Measurements from ENCODE around the gene CCNJL. TPM values are rescaled to one million over a fixed set of nuclear protein-coding genes. Genes with fewer than 3 reads are reported as not detected.

The CCNJL gene
- total and polyA plus RNA-seq, 2 experiments from 2014 or later: 28.4 to 29.2 TPM

- Histone ChIP-seq H3K4me3 (no peak overlapping the region), H3K4me2 (no peak overlapping the region), H3K4me1 (ENCODE audit: insufficient read depth) (0 out of 2 replicates have a peak, but pooled peaks cover 5% of the 10 kb centered on the region), H2AFZ (no peak overlapping the region), H3K9me2 (ENCODE audit: insufficient read depth) (no peaks in the 10 kb centered on the region), H3K79me2 (replicated peaks; ENCODE audit: insufficient read depth) (no peaks in the 10 kb centered on the region), H3F3A (replicated peaks; ENCODE audit: low read depth) (peaks cover 3% of the 10 kb centered on the region; the same call in 1 of the 2 replicates), H3K27me3 (ENCODE audit: insufficient read depth) (no peaks in the 10 kb centered on the region), H4K20me1 (replicated peaks; ENCODE audit: insufficient read depth) (peaks cover 5% of the 10 kb centered on the region), H3K27ac (ENCODE audit: low read depth) (no peak overlapping the region), H3K36me3 (ENCODE audit: insufficient read depth) (peaks cover 21% of the 10 kb centered on the region)
- TF ChIP-seq STAT1 (IDR thresholded peaks at IDR 0.05; ENCODE audit: unreplicated experiment) (no peak), ETS1 (IDR thresholded peaks at IDR 0.05) (no peak), NANOG (IDR thresholded peaks at IDR 0.05; ENCODE audit: borderline replicate concordance) (no peak), ZNF331 (CRISPR knock-in tag; IDR thresholded peaks at IDR 0.05; ENCODE audit: low read depth) (no peak)
- TF ChIP-seq, protein P1, sequence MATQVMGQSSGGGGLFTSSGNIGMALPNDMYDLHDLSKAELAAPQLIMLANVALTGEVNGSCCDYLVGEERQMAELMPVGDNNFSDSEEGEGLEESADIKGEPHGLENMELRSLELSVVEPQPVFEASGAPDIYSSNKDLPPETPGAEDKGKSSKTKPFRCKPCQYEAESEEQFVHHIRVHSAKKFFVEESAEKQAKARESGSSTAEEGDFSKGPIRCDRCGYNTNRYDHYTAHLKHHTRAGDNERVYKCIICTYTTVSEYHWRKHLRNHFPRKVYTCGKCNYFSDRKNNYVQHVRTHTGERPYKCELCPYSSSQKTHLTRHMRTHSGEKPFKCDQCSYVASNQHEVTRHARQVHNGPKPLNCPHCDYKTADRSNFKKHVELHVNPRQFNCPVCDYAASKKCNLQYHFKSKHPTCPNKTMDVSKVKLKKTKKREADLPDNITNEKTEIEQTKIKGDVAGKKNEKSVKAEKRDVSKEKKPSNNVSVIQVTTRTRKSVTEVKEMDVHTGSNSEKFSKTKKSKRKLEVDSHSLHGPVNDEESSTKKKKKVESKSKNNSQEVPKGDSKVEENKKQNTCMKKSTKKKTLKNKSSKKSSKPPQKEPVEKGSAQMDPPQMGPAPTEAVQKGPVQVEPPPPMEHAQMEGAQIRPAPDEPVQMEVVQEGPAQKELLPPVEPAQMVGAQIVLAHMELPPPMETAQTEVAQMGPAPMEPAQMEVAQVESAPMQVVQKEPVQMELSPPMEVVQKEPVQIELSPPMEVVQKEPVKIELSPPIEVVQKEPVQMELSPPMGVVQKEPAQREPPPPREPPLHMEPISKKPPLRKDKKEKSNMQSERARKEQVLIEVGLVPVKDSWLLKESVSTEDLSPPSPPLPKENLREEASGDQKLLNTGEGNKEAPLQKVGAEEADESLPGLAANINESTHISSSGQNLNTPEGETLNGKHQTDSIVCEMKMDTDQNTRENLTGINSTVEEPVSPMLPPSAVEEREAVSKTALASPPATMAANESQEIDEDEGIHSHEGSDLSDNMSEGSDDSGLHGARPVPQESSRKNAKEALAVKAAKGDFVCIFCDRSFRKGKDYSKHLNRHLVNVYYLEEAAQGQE (IDR thresholded peaks at IDR 0.05; ENCODE audit: unreplicated experiment): no peak
- no peak overlapping the region for H3K27ac Mint-ChIP-seq
- peaks cover 7% of the 10 kb centered on the region for H3K27me3 Mint-ChIP-seq (ENCODE audit: insufficient read depth, low read depth, poor library complexity)
- DNase-seq (ENCODE audit: low spot score) (no peak), ATAC-seq (no peak)
- no peak overlapping the region for H3K4me3 Mint-ChIP-seq
- H3K9me3 Mint-ChIP-seq: no peaks in the 10 kb centered on the region
- H3K4me1 Mint-ChIP-seq: peaks cover 12% of the 10 kb centered on the region
- peaks cover 80% of the 10 kb centered on the region for H3K36me3 Mint-ChIP-seq (ENCODE audit: low read depth)
These were observed 57.7 kb downstream of the CCNJL start for GRCh38 chr5:160254706-160255105.

DNA sequence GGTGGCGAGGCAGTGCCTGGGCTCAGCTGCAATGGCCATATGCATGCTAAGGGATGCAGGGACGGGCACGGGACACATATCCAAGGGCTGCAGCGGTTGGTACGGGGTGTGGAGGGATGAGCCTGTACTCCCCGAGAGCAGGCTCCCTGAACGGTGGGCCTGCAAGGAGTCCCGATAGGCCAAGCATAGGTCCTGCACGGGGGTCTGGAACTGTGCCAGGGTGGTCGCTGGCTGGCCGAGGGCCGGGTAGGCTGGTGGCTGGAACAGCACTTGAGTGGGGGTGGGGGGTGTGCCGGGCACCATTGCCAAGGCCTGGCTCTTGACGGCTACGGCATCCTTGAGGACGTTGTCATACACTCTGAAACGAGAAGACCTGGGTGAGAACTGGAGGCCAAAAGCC, 58.9 kb downstream of the CCNJL start:
- Mint-ChIP-seq H3K36me3 (ENCODE audit: low read depth) (peaks cover 69% of the 10 kb centered on the region), H3K27ac (no peak overlapping the region), H3K9me3 (no peaks in the 10 kb centered on the region), H3K4me3 (no peak overlapping the region), H3K27me3 (ENCODE audit: insufficient read depth, low read depth, poor library complexity) (peaks cover 5% of the 10 kb centered on the region), H3K4me1 (peaks cover 12% of the 10 kb centered on the region)
- Histone ChIP-seq H3K79me2 (replicated peaks; ENCODE audit: insufficient read depth) (no peaks in the 10 kb centered on the region), H2AFZ (no peak overlapping the region), H3K4me1 (ENCODE audit: insufficient read depth) (0 out of 2 replicates have a peak, but pooled peaks cover 5% of the 10 kb centered on the region), H3K4me2 (no peak overlapping the region), H3F3A (replicated peaks; ENCODE audit: low read depth) (peaks cover 9% of the 10 kb centered on the region; the same call in 1 of the 2 replicates), H3K9me2 (ENCODE audit: insufficient read depth) (no peaks in the 10 kb centered on the region), H3K4me3 (no peak overlapping the region), H3K27me3 (ENCODE audit: insufficient read depth) (no peaks in the 10 kb centered on the region), H3K27ac (ENCODE audit: low read depth) (no peak overlapping the region), H4K20me1 (replicated peaks; ENCODE audit: insufficient read depth) (peaks cover 5% of the 10 kb centered on the region), H3K36me3 (ENCODE audit: insufficient read depth) (peaks cover 17% of the 10 kb centered on the region)
- ATAC-seq: no peak
- no peak for TF ChIP-seq POLR2AphosphoS5 (IDR thresholded peaks at IDR 0.05; ENCODE audit: low read depth)
- TF ChIP-seq, protein P2, sequence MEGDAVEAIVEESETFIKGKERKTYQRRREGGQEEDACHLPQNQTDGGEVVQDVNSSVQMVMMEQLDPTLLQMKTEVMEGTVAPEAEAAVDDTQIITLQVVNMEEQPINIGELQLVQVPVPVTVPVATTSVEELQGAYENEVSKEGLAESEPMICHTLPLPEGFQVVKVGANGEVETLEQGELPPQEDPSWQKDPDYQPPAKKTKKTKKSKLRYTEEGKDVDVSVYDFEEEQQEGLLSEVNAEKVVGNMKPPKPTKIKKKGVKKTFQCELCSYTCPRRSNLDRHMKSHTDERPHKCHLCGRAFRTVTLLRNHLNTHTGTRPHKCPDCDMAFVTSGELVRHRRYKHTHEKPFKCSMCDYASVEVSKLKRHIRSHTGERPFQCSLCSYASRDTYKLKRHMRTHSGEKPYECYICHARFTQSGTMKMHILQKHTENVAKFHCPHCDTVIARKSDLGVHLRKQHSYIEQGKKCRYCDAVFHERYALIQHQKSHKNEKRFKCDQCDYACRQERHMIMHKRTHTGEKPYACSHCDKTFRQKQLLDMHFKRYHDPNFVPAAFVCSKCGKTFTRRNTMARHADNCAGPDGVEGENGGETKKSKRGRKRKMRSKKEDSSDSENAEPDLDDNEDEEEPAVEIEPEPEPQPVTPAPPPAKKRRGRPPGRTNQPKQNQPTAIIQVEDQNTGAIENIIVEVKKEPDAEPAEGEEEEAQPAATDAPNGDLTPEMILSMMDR (conservative IDR thresholded peaks at IDR 0.05; ENCODE audit: low read depth in 2 of 2): no peak
- TF ChIP-seq ETS1 (IDR thresholded peaks at IDR 0.05): no peak
- TF ChIP-seq CREB1 (CRISPR knock-in tag; IDR thresholded peaks at IDR 0.05; ENCODE audit: low read depth): no peak
- TF ChIP-seq, protein P1 (IDR thresholded peaks at IDR 0.05; ENCODE audit: unreplicated experiment): no peak
- TF ChIP-seq EZH2phosphoT487 (IDR thresholded peaks at IDR 0.05; ENCODE audit: unreplicated experiment): no peak
- no peak for TF ChIP-seq JUNB (IDR thresholded peaks at IDR 0.05; ENCODE audit: unreplicated experiment)
- TF ChIP-seq STAT1 (IDR thresholded peaks at IDR 0.05; ENCODE audit: unreplicated experiment): no peak
- no peak for TF ChIP-seq NANOG (IDR thresholded peaks at IDR 0.05; ENCODE audit: borderline replicate concordance)
- no peak for TF ChIP-seq ZNF114 (CRISPR knock-in tag; IDR thresholded peaks at IDR 0.05)
- no peak for TF ChIP-seq EZH2 (IDR thresholded peaks at IDR 0.05; ENCODE audit: low read depth, unreplicated experiment)
- no peak for TF ChIP-seq ZNF331 (CRISPR knock-in tag; IDR thresholded peaks at IDR 0.05; ENCODE audit: low read depth)
- DNase-seq (ENCODE audit: low spot score): no peak
